NCI-H2081 (cell line): ENCODE data around the gene DMXL2.
"Not testable (repeated sequence)": the region's sequence is repeated elsewhere in the genome, so short reads cannot be mapped to it uniquely, and the experiment has no call there.

Experiments used
- DNase-seq, 2 experiments: peaks; one replicate each; lab custom pipeline; 2025; lab: John Stamatoyannopoulos, UW

DMXL2 gene

GRCh38 chr15:51576286-51576850 lies 46.2 kb downstream of the DMXL2 start:
- no peak for DNase-seq

GRCh38 chr15:51575775-51576174 lies 46.8 kb downstream of the DMXL2 start:
- DNase-seq, result no peak

- not testable (repeated sequence) for DNase-seq
These were observed 49.2 kb downstream of the DMXL2 start for GRCh38 chr15:51573352-51573751.

- DNase-seq, result not testable (repeated sequence)
These were observed 53.4 kb downstream of the DMXL2 start for GRCh38 chr15:51568939-51569784.

- DNase-seq, result no peak
These were observed 61.3 kb downstream of the DMXL2 start for GRCh38 chr15:51561271-51561670.

- DNase-seq, result no peak
These were observed 63.7 kb downstream of the DMXL2 start for GRCh38 chr15:51558876-51559275.

GRCh38 chr15:51558411-51558810 lies 64.2 kb downstream of the DMXL2 start:
- DNase-seq, result no peak

GRCh38 chr15:51550841-51551240 lies 71.7 kb downstream of the DMXL2 start:
- DNase-seq, result no peak

GRCh38 chr15:51547656-51548055 lies 74.9 kb downstream of the DMXL2 start:
- DNase-seq, result no peak

GRCh38 chr15:51536965-51537574 lies 85.5 kb downstream of the DMXL2 start:
- DNase-seq, result peak; percentile 2 to 8

- no peak for DNase-seq
These were observed 88.7 kb downstream of the DMXL2 start for GRCh38 chr15:51533672-51534398.

- DNase-seq, result no peak
These were observed 95.6 kb downstream of the DMXL2 start for GRCh38 chr15:51526955-51527354.

- no peak for DNase-seq
These were observed 98.2 kb downstream of the DMXL2 start for GRCh38 chr15:51524376-51524775.

- no peak for DNase-seq
These were observed 106.3 kb downstream of the DMXL2 start for GRCh38 chr15:51516291-51516690.

GRCh38 chr15:51505251-51505650 lies 117.3 kb downstream of the DMXL2 start:
- DNase-seq, result no peak

GRCh38 chr15:51503003-51503402 lies 119.6 kb downstream of the DMXL2 start:
- no peak for DNase-seq

- peak; percentile 19 to 28 for DNase-seq
These were observed 123.1 kb downstream of the DMXL2 start for GRCh38 chr15:51499379-51499976.

GRCh38 chr15:51497806-51498205 lies 124.8 kb downstream of the DMXL2 start:
- no peak for DNase-seq

GRCh38 chr15:51496246-51496645 lies 126.3 kb downstream of the DMXL2 start:
- DNase-seq, result no peak

GRCh38 chr15:51494411-51495314 lies 127.9 kb downstream of the DMXL2 start:
- no peak for DNase-seq

- DNase-seq, result no peak
These were observed 128.7 kb downstream of the DMXL2 start for GRCh38 chr15:51493892-51494291.
